Measurements from ENCODE around the gene GOLGA3. TPM values are rescaled to one million over a fixed set of nuclear protein-coding genes. Genes with fewer than 3 reads are reported as not detected.

Gene GOLGA3
- total RNA-seq, 4 donors from 2014 or later, result 47.8 to 90.8 (median 76.6) TPM

DNA sequence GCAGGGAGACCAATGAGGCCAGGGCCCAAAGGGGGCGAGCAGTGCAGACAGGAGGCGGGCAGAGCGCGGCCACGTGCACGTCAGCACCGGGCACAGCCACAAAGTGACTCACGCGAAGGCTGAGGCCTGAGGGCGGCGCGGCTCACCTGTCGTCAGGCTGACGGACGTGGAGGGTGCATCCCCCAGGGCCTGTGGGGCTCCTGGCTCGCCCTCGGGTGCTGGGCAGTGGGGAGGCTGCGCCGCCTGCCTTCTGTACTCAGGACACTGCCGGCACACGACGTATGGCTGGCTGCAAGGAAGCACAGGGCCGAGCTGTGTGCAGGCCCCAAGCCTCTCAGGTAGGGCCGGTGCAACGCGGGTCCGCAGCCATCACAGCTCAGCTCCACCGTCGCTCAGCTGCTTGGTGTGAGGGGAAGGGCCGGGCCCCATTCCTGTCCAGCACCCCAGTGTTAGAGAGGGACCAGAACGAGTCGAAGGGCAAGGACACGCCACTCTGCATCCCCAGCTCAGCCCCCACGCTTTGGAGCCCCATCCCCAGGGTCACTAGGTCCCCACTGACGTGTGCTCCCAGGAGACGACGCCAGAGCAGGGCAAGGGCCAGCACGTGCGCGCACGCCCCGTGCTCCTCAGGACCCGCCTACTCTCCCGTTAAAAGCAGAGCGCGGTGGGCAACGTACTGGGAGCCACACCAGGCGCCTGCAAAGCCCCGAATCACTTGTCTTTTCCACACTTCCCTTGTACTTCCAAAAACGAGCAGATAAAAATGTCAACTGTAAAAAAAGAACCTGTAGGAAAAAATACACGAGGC is 24.8 kb upstream of the GOLGA3 start:
- Histone ChIP-seq H3K9me3 (no peaks in the 10 kb centered on the region), H3K4me3 (no peak overlapping the region), H3K27me3 (no peaks in the 10 kb centered on the region), H3K4me1 (no peaks in the 10 kb centered on the region), H3K36me3 (peaks cover 0 to 100% (median 0%) of the 10 kb centered on the region in 3 donors), H3K27ac (no peak overlapping the region)
- TF ChIP-seq POLR2A (IDR thresholded peaks at IDR 0.05), result no peak
- TF ChIP-seq, protein P1, sequence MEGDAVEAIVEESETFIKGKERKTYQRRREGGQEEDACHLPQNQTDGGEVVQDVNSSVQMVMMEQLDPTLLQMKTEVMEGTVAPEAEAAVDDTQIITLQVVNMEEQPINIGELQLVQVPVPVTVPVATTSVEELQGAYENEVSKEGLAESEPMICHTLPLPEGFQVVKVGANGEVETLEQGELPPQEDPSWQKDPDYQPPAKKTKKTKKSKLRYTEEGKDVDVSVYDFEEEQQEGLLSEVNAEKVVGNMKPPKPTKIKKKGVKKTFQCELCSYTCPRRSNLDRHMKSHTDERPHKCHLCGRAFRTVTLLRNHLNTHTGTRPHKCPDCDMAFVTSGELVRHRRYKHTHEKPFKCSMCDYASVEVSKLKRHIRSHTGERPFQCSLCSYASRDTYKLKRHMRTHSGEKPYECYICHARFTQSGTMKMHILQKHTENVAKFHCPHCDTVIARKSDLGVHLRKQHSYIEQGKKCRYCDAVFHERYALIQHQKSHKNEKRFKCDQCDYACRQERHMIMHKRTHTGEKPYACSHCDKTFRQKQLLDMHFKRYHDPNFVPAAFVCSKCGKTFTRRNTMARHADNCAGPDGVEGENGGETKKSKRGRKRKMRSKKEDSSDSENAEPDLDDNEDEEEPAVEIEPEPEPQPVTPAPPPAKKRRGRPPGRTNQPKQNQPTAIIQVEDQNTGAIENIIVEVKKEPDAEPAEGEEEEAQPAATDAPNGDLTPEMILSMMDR (IDR thresholded peaks at IDR 0.05), result no peak
- DNase-seq, result no peak

DNA sequence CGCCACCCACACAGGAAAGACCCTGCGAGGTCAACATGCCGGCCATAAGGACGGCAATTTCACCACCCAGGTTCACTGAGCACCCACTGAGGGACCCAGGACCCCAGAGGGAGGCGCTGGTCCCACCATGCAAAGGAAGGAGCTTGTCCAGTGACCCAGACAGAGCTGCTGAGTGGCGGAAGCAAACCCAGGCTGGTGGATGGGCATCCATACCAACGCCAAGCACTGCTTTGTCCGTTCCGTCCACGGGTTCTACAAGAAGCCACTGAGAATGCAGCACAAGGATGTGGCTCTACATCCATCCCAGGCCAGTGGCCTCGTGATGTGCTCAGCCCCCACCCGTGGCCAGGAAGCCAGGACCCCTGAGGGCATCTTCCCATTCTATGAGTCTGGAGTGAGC is 23.8 kb upstream of the GOLGA3 start:
- peaks cover 0 to 100% (median 0%) of the 10 kb centered on the region in 3 donors for H3K36me3 ChIP-seq
- no peaks in the 10 kb centered on the region for H3K27me3 ChIP-seq
- no peaks in the 10 kb centered on the region for H3K9me3 ChIP-seq
- no peak overlapping the region for H3K4me3 ChIP-seq
- no peak for TF ChIP-seq POLR2A (IDR thresholded peaks at IDR 0.05)
- TF ChIP-seq, protein P1 (IDR thresholded peaks at IDR 0.05), result no peak
- no peaks in the 10 kb centered on the region for H3K4me1 ChIP-seq
- DNase-seq, result no peak
- H3K27ac ChIP-seq, result no peak overlapping the region

DNA sequence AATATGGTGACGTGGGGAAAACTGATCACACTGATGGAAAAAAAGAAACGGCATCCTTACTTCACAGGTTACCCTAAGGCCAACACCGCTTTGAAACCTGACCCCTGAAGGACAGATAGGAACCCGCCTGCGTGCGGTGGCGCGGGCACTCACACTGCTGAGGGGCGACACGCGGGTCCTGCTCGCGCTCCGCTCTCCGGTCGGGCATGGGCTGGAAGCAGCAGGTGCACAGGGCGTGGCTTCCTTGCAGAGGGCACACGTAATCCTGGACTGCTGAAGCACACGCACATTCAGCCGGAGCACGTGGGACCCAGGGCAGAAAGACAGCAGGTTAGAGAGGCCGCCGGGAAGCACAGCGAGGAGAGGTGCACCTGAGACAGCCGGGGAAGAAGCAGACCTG is 22.8 kb upstream of the GOLGA3 start:
- Histone ChIP-seq H3K9me3 (no peaks in the 10 kb centered on the region), H3K4me1 (no peaks in the 10 kb centered on the region), H3K27me3 (no peaks in the 10 kb centered on the region), H3K4me3 (no peak overlapping the region), H3K27ac (no peak overlapping the region), H3K36me3 (peaks cover 0 to 100% (median 0%) of the 10 kb centered on the region in 3 donors)
- TF ChIP-seq POLR2A (IDR thresholded peaks at IDR 0.05), result no peak
- TF ChIP-seq, protein P1 (IDR thresholded peaks at IDR 0.05), result no peak
- no peak for DNase-seq

DNA sequence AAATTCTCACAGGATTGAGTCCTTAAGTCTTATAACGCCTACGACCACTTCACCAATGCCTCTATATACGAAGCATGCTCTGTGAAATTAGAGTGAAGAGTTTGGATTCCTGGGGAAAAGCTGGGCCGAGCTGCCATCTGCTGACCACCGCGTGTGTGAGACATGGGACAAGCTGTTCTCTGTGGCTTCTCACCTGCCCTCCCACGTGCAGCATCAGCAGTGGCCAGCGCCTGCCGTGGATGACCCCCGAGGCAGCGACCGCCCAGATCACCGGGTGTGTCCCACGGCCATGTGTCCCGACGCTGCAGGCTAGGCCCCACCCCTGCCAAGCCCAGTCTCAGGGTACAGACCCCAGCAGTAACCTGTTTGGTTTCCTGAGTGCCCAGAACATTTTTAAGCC is 21.6 kb upstream of the GOLGA3 start:
- no peak overlapping the region for H3K27ac ChIP-seq
- no peaks in the 10 kb centered on the region for H3K4me1 ChIP-seq
- peaks cover 0 to 97% (median 0%) of the 10 kb centered on the region in 3 donors for H3K36me3 ChIP-seq
- no peak for TF ChIP-seq POLR2A (IDR thresholded peaks at IDR 0.05)
- TF ChIP-seq, protein P1 (IDR thresholded peaks at IDR 0.05), result no peak
- H3K4me3 ChIP-seq, result no peak overlapping the region
- no peak for DNase-seq
- H3K9me3 ChIP-seq, result no peaks in the 10 kb centered on the region
- H3K27me3 ChIP-seq, result no peaks in the 10 kb centered on the region

DNA sequence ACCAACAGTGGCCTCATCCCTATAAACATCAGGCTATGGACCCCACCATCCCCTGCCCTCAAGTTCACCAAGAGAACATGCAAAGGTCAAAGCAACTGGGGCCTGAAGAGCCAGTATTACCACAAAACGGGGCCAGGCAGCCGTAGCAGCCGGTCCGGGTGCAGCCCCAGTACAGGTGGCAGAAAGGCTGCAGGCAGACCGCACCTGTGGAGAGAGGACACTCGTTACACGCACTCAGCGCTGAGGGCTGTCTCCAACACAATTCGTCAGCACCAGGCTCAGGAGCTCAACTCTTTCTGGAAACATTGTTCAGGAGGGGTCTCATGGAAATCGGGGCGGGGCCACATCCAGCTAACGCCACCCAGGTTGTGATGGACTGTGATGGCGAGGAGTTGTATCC is 19.9 kb upstream of the GOLGA3 start:
- DNase-seq, result no peak
- TF ChIP-seq POLR2A (IDR thresholded peaks at IDR 0.05), result no peak
- TF ChIP-seq, protein P1 (IDR thresholded peaks at IDR 0.05), result no peak
- Histone ChIP-seq H3K27me3 (no peaks in the 10 kb centered on the region), H3K4me1 (no peaks in the 10 kb centered on the region), H3K9me3 (no peaks in the 10 kb centered on the region), H3K4me3 (no peak overlapping the region), H3K36me3 (peaks cover 0 to 95% (median 0%) of the 10 kb centered on the region in 3 donors), H3K27ac (no peak overlapping the region)
